Activated CD8-positive, alpha-beta memory T cell treated with anti-CD3 and anti-CD28 coated beads, Interleukin-2, amount 50 U/mL, for 1 hour (primary cell): ENCODE measurements around the gene WDR47.
"Not testable (repeated sequence)": the region's sequence is repeated elsewhere in the genome, so short reads cannot be mapped to it uniquely, and the experiment has no call there.

ENCODE experiments used
- DNase-seq: peaks from one replicate; pipeline ENCODE4 v3.0.0-alpha.2; 2020; ENCODE audit errors: extremely low read depth

Gene WDR47

DNA sequence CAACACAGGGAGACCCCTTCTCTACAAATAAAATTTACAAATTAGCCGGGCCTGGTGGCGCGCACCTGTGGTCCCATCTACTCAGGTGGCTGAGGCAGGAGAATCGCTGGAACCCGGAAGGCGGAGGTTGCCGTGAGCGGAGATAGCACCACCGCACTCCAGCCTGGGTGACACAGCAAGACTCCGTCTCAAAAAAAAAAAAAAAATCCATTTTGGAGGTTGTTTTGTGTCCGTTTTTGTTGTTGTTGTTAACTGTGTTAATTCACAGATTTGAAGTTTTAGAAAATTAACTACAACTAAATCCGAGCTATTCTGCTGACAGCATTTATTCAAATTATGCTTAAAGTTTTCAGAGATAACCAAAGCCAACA, 79.2 kb downstream of the WDR47 start:
- no peak for DNase-seq

DNA sequence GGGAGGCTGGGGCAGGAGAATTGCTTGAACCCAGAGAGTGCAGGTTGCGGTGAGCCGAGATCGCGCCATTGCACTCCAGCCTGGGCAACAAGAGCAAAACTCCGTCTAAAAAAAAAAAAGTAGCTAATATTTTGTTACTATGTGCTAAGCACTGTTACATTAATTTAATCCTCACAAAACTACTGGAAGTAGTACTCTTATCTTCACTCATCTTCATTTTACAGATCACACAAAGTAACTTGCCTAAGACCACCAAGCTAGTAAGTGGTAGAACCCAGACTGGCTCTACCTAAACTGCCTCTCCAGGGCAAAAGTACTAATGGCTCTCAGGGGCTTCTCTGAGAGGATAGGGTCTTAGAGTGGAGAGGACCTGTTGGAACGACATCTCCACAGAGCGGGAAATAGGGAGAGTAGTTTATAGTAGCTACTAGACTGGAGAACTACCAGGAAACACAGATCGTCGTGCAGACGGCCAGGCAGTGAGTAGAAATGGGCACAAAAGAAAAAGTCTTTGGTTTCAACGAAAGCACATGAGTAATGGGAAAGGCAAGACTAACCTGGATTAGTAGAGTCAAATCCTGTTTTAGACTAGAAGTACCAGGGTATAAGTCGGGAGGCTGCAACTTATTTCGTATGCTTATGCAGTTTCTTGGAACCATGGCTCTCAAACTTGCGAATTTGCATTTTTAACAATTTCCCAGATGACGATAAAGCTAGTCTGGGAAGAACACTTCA, 80.0 kb downstream of the WDR47 start:
- DNase-seq, result no peak

DNA sequence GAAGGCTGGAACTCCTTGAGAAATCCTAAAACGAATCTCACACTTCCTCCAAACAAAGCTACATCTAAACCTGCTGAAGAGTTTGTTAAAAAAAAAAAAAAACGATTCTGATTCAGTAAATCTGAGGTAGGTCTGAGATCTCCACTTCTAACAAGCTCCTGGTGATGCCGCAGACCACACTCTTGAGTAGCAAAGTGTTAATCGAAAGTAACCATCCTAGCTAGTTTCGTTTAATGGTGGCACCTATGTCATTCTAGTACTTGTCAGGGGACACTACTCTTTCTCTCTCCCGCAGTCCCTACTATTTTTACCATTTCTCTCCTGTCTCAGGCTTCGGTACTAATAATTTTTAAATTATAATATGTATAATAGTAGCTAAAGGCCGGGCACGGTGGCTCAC, 80.7 kb downstream of the WDR47 start:
- no peak for DNase-seq

DNA sequence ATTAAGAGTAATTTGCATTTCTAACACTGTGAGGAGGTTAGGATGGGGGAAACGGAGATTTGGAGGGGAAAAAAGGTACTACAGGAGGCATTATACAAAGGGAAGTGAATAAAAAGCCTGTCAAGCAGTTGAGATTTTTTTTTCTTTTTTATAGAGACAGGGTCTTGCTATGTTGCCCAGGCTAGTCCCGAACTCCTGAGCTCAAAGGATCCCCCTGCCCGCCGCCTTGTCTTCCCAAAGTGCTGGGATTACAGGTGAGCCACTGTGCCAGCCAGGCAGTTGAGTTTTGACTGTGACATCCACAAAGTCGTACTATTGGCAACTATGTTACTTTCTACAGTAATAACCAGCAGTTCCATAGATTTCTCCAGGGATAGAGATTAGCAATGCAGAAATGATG, 81.2 kb downstream of the WDR47 start:
- DNase-seq, result no peak

DNA sequence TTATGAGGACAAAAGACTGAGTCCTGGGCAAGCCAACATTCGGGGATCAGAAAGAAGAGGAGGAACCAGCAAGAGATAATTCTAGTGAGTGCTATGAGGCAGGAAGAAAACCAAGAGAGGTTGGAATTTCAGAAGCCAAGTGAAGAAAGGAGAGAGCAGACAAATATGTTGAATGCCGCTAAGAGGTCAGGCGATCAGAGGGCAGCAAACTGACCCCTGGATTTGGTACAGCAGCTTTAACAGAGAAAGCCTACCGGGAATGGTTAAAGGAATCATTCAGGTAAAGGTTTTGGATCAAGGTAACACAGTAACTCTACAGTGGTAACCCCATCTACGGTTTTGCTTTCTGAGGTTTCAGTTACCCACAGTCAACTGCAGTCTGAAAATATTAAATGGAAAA, 84.0 kb downstream of the WDR47 start:
- DNase-seq, result no peak

DNA sequence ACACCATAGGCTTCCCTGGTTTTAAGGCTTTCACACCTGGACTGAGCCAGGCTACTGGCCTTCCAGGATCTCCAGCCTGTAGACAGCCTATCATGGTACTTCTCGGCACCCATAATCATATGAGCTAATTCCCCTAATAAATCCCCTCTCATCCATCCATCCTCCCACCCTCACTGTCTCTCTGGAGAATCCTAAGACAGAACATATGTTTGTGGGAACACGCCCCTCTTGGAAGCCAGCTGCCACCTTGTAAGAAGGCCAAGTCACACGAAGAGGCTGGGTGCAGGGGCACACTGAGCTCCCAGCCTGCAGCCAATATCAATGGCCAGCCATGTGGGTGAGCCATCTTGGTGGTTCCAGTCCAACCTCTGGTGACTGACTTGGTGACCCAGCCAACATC, 86.0 kb downstream of the WDR47 start:
- DNase-seq, result no peak

DNA sequence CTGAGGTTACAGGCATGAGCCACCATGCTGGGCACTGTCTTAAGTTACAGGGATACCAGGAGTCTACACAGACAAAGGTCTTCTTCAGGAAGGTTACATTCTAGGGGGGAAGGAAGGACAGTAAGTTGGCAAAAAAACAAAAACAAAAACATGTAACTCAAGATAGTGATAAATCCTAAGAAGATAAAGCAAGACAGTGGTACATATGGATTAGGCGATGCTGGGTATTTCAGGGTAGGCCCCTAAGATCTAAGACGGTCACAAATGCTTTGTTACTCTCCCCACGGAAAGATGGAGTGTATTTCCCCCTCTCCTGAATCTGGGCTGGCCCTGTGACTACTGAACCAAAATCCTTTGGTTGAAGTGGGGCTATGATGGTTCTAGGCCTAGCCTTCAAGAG, 86.8 kb downstream of the WDR47 start:
- no peak for DNase-seq

DNA sequence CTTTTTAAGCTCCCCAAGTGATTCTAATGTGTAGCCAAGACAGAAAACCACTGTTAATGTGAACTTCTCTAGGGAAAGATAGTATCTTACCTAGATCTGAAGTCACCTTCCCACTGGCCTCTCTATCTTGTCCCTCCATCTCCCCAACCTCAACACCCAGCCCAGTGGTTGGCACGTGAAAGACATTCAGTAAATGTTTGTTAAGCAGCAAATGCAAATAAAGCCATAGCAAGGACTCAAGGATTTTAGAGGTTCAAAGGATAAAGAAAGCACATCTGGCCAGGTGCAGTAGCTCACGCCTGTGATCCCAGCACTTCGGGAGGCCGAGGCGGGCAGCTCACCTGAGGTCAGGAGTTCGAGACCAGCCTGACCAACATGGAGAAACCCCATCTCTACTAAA, 88.5 kb downstream of the WDR47 start:
- no peak for DNase-seq

DNA sequence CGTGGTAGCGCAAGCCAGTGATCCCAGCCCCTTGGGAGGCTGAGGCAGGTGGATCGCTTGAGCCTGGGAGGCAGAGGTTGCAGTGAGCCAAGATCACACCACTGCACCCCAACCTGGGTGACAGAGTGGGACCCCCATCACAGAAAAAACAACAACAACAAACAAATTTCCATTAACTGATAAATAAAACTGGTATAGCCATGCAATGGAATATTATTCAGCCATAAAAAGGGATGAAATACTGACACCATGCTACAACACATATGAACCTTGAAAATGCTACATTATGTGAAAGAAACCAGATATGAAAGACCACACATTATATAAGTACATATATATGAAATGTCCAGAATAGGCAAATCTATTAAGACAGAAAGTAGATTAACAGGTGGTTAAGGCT, 90.7 kb downstream of the WDR47 start:
- no peak for DNase-seq

DNA sequence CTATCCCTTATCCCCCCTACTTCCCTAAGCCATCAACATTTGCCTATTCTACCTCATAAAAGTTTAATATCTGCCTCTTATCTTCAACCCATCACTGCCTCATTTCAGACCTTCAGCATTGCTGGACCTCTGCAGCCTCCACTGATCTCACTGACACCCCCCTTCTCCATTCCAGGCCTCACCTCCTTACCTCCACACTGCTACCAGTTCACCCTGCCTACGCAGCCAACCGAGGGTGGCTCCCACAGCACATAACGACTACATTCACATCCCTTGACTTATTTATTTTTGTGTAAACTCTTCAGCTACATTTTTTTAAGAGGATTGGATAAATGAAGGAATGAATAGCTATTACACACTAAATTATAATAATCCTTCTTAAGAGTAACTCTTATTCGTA, 92.9 kb downstream of the WDR47 start:
- DNase-seq, result no peak

DNA sequence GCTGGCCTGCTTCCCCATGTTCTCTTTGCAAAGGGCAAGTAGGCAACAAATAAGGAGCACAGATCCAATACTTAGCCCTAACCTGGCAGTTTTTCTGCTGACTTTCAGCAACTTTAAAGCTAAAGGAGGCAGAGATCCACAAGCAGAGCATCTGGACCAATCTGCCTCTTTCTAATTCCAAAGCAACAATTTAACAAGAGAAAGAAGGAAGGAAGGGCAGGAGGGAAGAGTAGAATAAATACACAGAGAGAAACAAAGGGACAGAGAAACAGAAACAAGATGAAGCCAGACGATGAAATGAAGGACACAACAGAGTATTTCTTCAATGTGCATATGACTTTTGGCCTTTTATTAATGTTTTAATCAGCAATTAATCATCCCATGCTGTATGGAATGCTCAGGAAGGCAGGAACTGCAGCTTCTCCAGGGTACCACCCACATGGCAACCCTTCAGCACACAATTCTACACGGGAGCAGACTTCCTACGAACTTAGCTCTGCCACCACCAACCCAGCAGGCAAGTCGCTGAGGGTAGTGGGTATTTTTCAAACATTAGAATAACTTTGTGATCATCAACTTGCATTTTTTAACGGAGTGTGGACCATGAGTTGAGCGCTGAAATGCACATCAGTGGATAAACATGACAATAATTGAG, 93.9 kb downstream of the WDR47 start:
- DNase-seq, result no peak

DNA sequence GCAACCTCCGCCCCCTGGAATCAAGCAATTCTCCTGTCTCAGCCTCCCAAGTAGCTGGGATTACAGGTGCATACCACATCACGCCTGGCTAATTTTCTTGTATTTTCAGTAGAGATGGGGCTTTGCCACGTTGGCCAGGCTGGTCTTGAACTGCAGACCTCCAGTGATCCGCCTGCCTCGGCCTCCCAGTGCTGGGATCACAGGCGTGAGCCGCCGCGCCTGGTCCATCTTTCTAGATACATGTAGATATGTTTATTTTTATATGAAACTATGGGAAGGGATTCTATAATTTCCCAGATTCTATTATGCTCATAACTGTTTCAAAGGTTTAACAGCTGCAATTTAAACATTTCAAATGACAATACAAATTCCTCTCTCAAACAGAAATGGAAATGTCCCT, 105.7 kb downstream of the WDR47 start:
- DNase-seq, result no peak

DNA sequence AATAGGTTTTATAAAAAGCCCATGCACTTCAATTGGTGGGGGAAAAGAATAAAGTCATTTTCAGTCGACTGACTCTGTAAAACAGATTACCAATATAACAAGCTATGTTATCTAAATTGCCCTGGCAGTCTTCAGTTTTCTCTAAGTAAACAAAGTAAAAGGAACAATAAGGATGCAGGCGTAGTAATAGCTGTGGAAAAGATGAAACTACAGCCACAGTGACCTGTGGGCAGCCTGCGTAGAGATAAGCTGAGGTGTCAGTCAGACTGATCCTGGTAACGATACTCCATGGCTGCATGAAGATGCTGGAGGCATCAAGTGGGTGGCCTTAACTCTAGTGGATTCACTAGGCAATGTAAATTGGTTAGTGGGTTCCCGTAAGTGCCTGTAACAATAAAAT, 108.0 kb downstream of the WDR47 start:
- DNase-seq, result no peak

DNA sequence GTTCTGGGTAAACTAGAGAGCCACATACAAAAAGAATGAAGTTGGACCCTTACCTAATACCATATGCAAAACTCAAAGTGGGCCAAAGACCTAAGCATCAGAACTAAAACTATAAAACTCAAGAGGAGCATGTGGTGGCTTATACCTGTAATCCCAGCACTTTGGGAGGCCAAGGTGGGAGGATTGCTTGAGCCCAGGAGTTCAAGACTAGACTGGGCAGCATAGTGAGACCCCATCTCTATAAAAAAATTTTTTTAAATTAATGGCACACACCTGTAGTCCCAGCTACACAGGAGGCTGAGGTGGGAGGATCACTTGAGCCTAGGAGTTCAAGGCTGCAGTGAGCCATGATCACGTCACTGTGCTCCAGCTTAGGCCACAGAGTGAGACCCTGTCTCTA, 114.3 kb downstream of the WDR47 start:
- not testable (repeated sequence) for DNase-seq

DNA sequence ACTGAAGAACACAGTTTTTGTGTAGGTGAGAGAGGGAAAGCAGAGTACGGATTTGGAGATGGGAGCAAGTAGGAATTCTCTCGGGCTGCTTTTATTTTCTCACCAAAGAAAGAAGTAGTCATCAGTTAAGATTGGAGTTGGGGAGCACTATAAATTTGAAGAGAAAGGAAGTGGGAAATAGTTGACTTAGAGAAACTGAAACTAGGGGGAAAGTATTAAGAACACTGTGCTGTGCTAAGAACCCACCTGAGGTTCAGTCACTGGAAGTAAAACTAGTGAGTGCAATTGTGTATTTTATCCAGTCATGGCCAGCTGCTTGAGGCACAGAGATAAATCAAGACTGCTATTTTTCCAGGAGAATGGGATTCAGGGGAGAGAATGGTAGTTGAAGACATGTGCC, 116.0 kb downstream of the WDR47 start:
- DNase-seq, result no peak
